NCI-H2081 treated with DMSO at 0.1 percent for 48 hours (cell line): ENCODE measurements around the gene ACSF3.

ENCODE experiments used
- DNase-seq: peaks from one replicate; lab custom pipeline; 2025; lab: John Stamatoyannopoulos, UW

Gene ACSF3

DNA sequence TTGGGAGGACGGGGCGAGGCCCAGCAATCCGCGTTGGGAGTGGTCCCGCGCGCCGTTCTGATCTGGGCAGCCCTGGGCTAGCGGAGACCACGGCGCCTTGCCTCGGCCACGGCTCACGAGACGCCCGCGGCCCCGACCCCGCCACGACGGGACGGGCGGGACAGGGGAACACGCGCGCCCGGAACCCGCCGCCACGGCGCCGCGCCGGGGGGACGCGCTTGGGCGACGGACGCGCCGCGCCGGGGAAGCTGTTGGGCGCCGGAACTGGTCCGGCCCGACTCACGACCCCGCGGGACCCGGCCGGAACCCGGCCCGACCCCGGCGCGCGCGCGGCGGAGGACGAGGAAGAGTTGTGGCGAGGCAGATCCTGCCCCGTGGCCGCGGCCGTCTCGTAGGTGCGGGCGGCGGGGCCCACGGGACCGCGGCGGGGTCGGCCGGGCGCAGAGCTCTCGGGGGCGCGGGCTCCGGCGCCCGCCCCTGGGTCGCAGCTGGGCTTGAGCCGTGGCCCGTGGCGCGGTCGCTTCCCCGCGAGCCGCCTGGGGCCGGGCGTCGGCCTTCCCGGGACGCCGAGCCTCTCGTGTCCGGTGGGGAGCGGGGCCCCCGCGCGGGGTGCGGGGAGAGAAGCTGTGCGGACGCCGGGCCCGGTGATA, at the start of gene ACSF3:
ACSF3 (plus strand) TSS at position 251 of the 650 bp plus-strand sequence. CDS start 6,830 bp downstream, outside the sequence.
- no peak for DNase-seq

GRCh38 chr16:89044418-89045180, 49.1 kb upstream of the ACSF3 start:
- no peak for DNase-seq

DNA sequence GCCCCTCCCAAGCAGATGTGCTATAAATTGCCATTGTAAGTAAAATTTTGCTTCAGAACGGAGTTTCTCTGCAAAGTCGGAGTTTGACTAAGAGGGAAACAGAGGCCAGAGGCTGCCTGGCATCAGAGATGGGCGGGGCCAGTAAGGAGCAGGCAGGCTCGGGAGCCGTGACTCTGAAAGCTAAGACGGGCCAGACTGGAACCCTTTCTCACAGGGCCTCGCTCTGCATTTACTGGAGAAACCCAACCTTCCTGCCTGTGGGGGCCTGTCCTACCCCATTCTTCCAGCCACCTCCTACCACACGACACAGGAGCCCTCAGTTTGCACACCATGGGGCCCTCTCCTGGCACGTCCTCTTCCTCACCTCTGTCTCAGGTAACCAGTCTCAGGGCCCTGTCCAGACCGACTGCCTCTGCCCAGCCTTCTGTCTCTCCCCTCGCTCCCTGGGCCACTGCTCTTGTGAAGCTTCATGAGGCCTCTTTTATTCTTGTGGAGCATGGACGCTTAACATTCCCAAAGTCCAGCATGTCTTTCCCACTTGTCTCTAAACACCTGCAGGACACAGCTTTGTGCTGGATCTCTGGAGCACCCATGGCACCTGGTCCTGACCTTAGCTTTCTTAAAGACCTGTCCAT, 48.4 kb upstream of the ACSF3 start:
- DNase-seq: no peak

DNA sequence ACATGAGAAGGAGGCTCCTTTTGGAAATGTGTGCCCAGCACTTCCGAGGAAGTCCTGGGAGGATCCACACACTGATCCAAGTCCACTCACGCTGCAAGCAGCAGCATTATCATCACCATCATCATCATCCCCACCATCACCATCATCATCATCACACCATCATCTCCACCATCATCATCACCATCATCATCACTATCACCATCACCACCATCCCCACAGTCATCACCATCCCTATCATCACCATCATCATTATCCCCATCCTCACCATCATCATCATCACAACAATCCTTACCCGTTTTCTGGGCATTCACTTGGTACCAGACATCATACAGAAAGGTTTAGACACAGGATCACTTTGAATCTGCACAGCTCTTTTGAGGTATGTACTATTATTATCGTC, 47.8 kb upstream of the ACSF3 start:
- no peak for DNase-seq

DNA sequence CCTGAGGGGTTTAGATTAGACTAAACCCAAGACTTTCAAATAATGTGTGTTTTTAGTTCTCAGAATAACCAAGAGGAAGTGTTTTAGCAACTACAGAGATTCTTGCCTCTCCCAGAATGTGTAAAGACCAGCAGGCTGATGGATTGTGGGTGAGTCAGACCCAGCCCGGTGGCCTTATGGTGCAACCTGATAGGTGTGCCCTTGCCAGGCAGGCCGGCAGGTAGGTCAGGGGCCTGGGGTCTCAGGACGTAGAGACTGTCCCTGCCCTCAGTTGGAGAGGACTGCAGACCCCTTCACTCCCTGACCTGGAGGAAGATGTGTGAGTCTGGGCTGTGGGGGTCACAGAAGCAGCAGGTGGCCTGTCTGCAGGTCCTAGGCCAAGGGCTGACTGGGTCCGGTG, 47.2 kb upstream of the ACSF3 start:
- no peak for DNase-seq

DNA sequence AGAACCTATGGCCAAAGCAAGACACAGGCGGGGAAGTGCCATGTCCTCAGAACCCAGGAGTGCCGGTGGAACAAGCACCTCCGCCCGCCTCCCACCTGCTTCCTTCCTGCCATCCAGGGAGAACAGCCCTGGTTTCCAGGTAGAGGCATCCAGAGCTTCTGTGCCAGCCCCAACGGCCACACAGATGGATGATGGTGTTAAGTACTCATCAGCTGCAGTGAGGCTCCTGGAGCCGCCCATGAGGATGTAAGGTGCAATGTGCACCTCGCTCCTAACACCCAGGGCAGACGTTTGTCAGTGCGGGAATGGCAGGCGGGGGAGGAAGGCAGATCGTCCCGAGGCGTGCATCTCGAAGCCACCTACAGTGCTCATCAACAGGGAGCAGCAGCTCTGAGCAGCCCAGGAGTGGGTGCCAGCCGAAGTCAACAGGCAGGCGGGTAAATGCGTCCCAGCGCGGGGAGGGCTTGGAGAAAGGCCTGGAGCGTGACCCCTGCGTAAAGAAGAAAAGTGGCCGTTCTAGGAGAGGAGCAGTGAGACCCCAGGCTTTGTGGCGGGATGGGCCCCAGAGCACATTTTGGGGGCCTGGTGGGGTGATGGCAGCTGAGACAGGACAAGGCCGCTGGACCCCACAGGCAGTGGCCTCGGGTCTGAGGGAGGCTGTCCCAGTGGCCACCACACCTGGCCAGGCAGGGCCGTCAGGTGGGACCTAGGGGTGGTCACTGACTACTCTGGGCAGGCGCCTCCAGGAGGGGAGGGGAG, 46.1 kb upstream of the ACSF3 start:
- DNase-seq: no peak

- DNase-seq: peak; percentile 7
Observed at GRCh38 chr16:89048090-89048725, 45.4 kb upstream of the ACSF3 start.

DNA sequence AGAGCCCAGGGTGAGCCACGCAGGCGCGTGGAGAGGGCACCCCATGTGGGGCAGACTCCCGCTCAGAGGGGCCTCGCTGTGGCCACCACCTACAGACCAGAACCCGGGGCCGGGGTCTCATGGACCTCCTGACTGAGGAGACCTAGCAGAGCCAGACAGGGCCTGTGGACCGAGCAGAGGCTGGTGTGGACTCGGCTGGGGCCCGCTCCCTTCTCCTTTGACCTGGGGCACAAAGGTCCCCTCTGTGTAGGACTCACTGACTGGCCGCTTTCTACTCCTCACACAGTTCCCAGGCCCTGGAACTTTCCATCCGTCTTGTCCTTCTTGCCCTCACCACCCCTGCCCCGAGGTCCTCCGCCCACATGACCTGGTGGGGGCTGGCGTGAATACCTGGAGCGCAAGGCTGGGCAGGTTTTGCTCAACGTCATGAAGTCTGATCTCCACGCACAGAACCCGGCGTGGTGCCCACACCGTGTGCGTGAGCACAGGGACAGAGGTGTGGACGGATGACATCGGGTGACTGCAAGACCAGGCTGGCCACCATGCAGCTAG, 44.7 kb upstream of the ACSF3 start:
- no peak for DNase-seq

DNA sequence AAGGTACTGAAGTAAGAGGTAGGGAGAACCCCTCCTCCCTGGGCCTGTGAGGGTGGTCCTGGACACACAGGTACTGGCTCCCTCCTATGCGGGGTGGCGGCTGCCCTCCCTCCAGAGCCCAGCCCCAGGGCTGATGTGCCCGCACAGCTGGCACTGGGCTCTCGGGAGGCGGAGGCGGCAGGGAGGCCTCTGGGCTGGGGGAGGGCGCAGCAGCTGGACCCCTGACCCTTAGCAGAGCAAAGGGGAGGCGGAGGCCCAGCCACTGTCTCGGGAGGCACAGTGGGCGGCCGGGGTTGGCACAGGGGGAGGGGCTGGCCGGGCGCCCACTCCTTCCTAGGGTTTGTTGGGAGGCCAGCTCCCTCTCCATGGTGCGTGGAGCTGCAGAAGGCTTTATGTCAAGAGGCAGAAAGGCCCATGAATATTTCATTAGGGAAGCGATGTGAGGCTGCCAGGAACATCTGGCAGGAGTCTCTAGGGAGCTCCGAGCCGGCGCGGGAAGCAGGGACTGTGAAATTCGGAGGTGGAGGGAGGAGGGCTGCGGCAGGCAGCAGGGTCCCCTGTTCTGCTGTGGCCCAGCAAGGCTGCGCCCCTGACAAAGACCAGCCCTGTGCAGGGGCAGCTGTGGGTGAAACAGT, 44.1 kb upstream of the ACSF3 start:
- DNase-seq: no peak

GRCh38 chr16:89050119-89050867, 43.4 kb upstream of the ACSF3 start:
- DNase-seq: no peak

DNA sequence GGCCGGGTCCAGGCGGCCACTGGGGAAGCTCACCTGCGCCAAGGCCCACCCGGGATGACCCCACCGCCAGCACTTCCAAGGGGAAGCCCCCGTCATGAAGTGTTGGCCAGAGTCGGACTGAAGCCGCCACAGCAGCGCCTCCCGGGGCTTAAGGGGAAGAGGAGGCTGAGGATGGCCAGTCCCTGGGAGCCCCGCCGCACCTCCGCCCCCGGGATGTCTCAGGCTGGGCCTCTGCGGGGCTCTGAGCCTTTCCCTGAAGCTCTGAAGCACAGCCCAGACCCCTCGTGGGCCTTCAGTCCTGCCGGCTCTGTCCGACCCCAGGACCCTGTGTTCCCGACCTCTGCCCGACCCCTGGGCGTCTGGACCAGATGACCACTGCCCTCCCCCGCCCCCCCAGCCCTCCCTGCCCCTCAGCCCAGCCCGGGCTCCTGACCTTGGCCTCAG, 42.8 kb upstream of the ACSF3 start:
- DNase-seq: no peak

GRCh38 chr16:89051521-89052166, 42.0 kb upstream of the ACSF3 start:
- no peak for DNase-seq

- DNase-seq: no peak
Observed at GRCh38 chr16:89052191-89052889, 41.3 kb upstream of the ACSF3 start.

DNA sequence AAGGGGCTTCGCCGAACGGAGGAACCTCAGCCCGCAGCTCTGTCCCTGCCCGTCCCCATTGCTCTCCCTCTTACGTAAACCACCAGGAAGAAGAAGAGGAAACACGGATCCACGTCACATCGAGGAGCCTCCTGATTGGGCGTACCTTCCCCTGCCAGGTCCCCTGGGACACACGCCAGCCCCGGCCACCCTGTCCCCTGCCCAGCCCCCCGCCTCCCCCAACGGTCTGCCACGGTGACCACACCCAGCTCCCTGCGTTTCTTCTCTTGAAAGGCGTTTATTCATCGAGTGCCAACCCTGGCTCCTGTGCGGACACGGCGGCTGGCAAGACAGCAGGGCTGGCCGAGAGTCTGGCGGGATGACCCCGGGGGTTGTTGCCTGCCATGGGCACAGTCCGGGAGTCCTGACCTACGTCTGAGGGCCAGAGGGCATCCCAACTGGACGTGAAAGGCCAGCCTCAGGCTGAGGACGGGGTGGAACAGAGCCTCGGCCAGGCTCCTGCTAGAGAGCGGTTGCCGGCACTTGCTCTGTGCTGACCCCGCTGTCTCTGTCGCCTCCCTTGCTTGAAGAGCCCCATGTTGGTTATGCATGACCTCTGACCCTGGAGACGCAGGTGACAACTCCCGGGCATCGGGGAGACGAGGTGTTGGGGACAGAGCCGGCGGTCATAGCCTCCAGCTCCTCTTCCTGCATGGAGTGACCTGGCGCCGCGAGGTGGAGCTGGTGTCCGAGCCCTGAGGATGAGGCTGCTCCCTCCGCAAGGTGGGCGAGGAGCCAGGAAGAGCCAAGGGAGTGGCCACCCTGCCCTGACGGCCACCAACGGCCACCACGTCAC, 40.5 kb upstream of the ACSF3 start:
- DNase-seq: no peak

DNA sequence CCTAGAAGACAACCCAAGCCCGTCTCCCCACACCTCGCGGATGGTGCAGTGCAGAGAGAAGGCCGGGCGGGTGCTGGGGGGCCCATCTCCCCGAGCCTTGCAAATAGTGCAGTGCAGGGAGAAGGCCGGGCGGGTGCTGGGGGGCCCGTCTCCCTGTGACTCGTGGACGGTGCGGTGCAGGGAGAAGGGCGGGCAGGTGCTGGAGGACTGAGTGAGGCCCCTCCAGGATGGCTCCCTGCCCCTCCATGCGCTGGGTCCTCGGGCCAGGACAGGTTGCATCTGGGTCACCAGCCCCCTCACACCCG, 40.0 kb upstream of the ACSF3 start:
- DNase-seq: no peak

GRCh38 chr16:89054261-89054661, 39.4 kb upstream of the ACSF3 start:
- DNase-seq: no peak

GRCh38 chr16:89054714-89055113, 38.9 kb upstream of the ACSF3 start:
- no peak for DNase-seq

DNA sequence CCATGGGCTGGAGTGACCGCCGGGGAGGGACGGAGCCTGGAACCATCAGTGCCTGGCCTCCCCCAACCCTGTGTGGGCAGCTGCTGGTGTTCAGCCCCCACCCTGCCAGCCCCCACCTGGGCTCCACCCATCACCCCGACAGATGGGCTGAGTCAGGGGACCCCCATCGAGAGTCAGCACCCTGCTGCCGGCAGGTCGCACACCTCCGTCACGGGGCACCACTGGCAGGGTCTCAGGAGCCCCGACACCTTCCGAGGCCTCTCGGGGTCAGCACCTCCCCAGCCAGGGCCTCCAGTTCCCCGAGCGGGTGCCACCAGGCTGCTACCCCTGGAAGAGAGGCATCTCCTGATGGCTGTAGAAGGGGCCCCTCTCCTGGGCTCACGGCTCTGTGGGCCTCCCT, 38.3 kb upstream of the ACSF3 start:
- no peak for DNase-seq
